GM23338 (cell line): ENCODE results near the gene PTPRJ. TPM values are rescaled to one million over a fixed set of nuclear protein-coding genes. Genes with fewer than 3 reads are reported as not detected.

Source experiments
- CREB1 ChIP-seq: fragments of 250-450 bp; sonication (Bioruptor Pico); IDR thresholded peaks from 2 replicates; pipeline ENCODE4 v1.5.0; 2020; ENCODE audit warnings: low read depth, mild to moderate bottlenecking, moderate library complexity
- REST ChIP-seq: IDR thresholded peaks from one replicate; pipeline ENCODE4 v1.6.1; 2018; ENCODE audit warnings: antibody characterized with exemption; ENCODE audit not compliant: unreplicated experiment
- ZNF114 ChIP-seq: fragments of 250-450 bp; sonication (Bioruptor Pico); IDR thresholded peaks from 2 replicates; pipeline ENCODE4 v1.5.0; 2020; ENCODE audit warnings: mild to moderate bottlenecking, moderate library complexity
- polyA plus RNA-seq: library from polyadenylated mRNA; unstranded; fragments of >200 nt; fragmentation: Nextera tagmentation; extraction: Ambion mirVana; gene quantifications from 2 replicates; pipeline ENCODE4 v1.2.1, GENCODE V29; 2016
- total RNA-seq: library from RNA; depleted of rRNA; stranded (reverse); fragments of >200 nt; shearing (Covaris generic); gene quantifications from 2 replicates; pipeline ENCODE4 v1.2.3, GENCODE V29; 2014
- TF ChIP-seq, protein P1 (sequence below): fragments of 250-450 bp; sonication (Bioruptor Pico); IDR thresholded peaks from 2 replicates; pipeline ENCODE4 v1.5.0; 2020; ENCODE audit warnings: mild to moderate bottlenecking, moderate library complexity

Gene PTPRJ
- total and polyA plus RNA-seq, 2 experiments from 2014 or later: 4.2 to 16.0 TPM

- TF ChIP-seq, protein P1, sequence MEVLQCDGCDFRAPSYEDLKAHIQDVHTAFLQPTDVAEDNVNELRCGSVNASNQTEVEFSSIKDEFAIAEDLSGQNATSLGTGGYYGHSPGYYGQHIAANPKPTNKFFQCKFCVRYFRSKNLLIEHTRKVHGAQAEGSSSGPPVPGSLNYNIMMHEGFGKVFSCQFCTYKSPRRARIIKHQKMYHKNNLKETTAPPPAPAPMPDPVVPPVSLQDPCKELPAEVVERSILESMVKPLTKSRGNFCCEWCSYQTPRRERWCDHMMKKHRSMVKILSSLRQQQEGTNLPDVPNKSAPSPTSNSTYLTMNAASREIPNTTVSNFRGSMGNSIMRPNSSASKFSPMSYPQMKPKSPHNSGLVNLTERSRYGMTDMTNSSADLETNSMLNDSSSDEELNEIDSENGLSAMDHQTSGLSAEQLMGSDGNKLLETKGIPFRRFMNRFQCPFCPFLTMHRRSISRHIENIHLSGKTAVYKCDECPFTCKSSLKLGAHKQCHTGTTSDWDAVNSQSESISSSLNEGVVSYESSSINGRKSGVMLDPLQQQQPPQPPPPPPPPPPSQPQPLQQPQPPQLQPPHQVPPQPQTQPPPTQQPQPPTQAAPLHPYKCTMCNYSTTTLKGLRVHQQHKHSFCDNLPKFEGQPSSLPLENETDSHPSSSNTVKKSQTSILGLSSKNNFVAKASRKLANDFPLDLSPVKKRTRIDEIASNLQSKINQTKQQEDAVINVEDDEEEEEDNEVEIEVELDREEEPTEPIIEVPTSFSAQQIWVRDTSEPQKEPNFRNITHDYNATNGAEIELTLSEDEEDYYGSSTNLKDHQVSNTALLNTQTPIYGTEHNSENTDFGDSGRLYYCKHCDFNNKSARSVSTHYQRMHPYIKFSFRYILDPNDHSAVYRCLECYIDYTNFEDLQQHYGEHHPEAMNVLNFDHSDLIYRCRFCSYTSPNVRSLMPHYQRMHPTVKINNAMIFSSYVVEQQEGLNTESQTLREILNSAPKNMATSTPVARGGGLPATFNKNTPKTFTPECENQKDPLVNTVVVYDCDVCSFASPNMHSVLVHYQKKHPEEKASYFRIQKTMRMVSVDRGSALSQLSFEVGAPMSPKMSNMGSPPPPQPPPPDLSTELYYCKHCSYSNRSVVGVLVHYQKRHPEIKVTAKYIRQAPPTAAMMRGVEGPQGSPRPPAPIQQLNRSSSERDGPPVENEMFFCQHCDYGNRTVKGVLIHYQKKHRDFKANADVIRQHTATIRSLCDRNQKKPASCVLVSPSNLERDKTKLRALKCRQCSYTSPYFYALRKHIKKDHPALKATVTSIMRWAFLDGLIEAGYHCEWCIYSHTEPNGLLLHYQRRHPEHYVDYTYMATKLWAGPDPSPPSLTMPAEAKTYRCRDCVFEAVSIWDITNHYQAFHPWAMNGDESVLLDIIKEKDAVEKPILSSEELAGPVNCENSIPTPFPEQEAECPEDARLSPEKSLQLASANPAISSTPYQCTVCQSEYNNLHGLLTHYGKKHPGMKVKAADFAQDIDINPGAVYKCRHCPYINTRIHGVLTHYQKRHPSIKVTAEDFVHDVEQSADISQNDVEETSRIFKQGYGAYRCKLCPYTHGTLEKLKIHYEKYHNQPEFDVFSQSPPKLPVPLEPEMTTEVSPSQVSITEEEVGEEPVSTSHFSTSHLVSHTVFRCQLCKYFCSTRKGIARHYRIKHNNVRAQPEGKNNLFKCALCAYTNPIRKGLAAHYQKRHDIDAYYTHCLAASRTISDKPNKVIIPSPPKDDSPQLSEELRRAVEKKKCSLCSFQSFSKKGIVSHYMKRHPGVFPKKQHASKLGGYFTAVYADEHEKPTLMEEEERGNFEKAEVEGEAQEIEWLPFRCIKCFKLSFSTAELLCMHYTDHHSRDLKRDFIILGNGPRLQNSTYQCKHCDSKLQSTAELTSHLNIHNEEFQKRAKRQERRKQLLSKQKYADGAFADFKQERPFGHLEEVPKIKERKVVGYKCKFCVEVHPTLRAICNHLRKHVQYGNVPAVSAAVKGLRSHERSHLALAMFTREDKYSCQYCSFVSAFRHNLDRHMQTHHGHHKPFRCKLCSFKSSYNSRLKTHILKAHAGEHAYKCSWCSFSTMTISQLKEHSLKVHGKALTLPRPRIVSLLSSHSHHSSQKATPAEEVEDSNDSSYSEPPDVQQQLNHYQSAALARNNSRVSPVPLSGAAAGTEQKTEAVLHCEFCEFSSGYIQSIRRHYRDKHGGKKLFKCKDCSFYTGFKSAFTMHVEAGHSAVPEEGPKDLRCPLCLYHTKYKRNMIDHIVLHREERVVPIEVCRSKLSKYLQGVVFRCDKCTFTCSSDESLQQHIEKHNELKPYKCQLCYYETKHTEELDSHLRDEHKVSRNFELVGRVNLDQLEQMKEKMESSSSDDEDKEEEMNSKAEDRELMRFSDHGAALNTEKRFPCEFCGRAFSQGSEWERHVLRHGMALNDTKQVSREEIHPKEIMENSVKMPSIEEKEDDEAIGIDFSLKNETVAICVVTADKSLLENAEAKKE: no peak
- TF ChIP-seq REST: no peak
- no peak for TF ChIP-seq ZNF114 (CRISPR knock-in tag)
- TF ChIP-seq CREB1 (CRISPR knock-in tag): no peak
Observed at GRCh38 chr11:48104568-48104924, 124.2 kb downstream of the PTPRJ start (continued).
